Activated CD4-positive, CD25-positive, alpha-beta regulatory T cell treated with anti-CD3 and anti-CD28 coated beads, Interleukin-2, amount 50 U/mL, for 16 hours (primary cell): ENCODE data around the gene APP.
A peak's percentile ranks its signal among the peaks of the same experiment; 100 is the strongest.

Experiments
- DNase-seq: peaks from one replicate; pipeline ENCODE4 v3.0.0-alpha.2; 2020; ENCODE audit warnings: low read depth, low spot score

APP gene

DNA sequence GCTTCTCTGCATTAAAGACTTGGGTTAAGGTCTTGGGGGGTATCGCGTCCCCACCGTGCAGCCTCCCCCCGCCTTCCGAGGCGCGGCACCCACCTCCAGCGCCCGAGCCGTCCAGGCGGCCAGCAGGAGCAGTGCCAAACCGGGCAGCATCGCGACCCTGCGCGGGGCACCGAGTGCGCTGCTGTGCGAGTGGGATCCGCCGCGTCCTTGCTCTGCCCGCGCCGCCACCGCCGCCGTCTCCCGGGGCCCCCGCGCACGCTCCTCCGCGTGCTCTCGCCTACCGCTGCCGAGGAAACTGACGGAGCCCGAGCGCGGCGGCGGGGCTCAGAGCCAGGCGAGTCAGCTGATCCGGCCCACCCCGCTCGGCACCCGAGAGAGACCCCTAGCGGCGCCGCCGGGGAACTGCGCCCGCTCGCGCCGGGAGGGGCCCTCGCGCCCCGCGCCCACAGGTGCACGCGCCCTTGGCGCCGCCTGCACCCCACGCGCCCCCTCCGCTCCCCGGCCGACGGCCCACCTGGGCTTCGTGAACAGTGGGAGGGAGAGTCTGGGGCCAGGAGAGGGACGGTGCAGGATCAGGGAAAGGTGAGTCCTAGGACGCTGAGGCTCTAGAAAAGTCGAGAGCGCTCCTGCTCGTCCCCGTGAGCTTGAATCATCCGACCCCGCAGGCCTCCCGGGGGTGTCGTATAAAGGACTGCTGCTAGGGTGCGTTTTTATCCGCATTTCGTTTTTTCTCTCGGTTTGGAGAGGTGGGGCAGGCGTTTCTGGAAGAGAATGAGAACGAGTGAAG is at the start of gene APP:
APP (minus strand) TSS at position 300 of the 787 bp plus-strand sequence; CDS start at position 150, 150 bp downstream.
- peak; percentile 74 for DNase-seq

- DNase-seq: no peak
Measured at GRCh38 chr21:26212220-26212619, 41.6 kb upstream of the APP start.

- no peak for DNase-seq
Measured at GRCh38 chr21:26210614-26211013, 40.0 kb upstream of the APP start.

DNA sequence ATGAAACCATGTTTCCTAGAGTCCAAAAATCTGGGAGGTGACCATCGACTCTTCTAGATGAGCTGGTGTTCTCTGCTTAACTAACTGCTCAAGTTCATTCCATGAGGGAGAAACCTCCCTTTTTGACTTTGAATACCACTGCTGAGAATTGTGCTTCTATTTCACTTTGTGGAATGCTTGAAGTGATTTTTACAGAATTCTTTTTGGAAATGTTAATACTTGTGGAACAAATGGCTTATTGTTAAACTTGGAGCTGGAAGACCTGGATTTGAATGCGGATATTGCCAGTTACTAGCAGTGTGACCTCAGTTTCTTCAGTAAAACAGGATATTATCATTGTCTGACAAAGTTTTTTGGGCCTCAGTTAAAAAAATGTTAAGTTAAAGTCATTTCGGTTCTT is 36.5 kb upstream of the APP start:
- DNase-seq: no peak

- DNase-seq: no peak
Measured at GRCh38 chr21:26199456-26199855, 28.9 kb upstream of the APP start.

DNA sequence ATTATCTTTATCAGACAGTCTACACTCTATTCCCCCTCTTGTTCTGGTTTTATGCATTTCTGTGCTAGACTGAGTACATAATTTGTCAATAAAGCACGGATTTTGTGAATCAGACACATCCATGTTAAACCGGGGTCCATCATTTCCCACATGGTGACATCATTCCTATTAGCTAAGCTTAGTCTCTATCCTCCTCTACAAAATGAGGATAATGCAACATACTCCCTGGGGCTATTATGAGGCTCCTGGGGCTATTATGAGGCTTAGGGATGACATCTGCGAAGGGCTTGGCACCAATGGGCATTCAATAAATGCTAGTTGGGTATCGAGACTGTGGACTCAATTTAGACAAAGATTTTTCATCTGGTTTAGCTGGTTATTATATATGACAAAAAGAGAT is 25.1 kb upstream of the APP start:
- DNase-seq: no peak

DNA sequence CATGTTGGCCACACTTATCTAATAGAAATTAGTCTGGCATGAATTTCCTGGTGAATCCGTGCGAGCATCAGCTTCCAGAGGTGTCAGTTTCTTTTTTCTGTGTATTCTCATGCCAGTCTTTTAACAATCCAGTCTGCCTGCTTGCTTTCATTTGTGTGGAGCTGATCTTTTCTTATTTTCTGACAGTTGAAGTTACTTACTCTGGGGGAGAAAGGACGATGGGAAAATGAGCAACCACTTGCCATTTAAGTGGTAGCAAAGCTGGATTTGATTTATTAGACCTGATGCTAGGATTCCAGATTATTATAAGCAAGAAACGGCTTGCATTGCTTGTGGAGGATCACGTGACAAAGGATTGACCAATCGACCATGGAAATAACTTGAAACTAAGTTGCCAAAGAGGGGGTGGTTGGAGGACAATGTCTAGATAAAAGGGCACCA is 24.3 kb upstream of the APP start:
- DNase-seq: no peak

DNA sequence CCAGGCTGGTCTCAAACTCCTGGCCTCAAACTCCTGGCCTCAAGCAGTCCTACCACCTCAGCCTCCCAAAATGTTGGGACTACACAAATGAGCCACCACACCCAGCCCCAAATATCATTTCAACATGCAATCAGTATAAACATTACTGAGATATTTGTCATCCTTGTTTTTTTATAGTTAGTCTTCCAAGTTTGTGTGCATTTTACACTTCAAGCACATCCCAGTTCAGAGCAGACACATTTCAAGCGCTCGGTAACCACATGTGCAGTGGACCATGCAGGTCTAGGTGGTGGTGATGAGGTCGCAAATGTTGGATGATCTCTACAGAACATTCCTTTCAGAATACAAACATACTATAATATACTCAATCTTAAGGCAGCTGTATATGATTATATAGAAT is 23.8 kb upstream of the APP start:
- DNase-seq: no peak

- DNase-seq: no peak
Measured at GRCh38 chr21:26191609-26192008, 21.0 kb upstream of the APP start.

- DNase-seq: no peak
Measured at GRCh38 chr21:26188422-26188821, 17.9 kb upstream of the APP start.

DNA sequence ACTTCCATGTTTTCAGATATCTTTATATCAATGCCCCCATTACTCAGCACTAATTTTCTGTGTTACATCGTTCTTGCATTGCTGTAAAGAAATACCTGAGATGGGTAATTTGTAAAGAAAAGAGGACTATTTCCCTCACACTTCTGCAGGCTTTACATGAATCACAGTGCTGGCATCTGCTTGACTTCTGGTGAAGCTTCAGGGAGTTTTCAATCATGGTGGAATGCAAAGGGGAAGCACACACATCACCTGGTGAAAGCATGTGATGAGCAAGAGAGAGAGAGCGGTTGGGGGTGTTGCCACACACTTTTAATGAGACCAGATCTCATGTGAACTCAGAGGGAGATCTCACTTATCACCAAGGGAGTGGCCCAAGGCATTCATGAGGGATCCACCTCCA is 14.9 kb upstream of the APP start:
- no peak for DNase-seq

- DNase-seq: no peak
Measured at GRCh38 chr21:26185021-26185420, 14.5 kb upstream of the APP start.

GRCh38 chr21:26179501-26179900 is 8.9 kb upstream of the APP start:
- no peak for DNase-seq

DNA sequence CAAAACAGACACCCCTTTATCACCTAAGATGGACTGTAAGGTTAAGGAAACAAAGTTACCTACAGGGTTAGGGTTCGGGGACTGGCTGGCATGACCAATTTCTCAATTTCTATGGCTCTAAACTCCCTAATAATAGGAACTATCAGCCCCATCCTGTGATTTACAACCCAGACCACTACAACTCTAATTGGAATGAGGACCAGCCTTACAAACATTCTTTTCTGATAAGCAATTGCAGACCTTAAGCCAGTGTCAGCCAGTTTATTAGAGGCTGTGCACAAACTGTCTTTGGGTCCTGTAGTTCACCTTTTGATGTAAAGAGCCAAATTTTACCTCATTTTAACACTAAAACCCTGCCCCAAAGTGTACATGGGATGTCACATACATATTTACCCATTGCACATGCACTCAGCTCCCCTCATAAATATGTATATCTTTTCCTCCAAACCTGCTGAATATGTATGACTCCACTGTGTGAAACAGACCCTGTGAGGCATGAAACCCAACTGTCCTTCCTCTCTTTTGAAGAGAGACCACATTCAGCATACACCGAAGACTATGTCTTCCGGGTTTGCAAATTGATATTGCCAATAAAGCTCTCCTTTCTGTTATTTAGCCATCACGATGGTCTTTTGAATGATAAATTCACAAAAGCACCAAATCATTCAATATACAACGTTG is 7.3 kb upstream of the APP start:
- no peak for DNase-seq

DNA sequence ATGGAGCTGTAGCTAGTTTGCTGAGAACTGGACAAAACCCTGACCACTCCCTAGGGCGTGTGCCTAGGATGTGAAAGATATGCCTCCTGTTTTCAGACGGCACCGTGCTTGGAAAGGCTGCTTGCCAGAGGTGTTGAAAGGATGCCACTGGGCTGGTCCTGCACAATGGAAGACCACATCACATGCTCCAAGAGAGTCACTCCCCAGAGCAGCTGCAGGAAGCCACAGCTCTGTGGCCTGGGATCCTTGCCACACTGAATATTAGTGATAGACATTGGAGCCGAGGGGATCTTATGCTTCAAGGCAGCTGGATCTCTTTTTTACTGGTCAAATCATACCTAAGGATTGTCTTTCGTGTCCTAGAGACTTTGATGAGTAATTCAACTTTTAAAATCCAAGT is 6.6 kb upstream of the APP start:
- no peak for DNase-seq

DNA sequence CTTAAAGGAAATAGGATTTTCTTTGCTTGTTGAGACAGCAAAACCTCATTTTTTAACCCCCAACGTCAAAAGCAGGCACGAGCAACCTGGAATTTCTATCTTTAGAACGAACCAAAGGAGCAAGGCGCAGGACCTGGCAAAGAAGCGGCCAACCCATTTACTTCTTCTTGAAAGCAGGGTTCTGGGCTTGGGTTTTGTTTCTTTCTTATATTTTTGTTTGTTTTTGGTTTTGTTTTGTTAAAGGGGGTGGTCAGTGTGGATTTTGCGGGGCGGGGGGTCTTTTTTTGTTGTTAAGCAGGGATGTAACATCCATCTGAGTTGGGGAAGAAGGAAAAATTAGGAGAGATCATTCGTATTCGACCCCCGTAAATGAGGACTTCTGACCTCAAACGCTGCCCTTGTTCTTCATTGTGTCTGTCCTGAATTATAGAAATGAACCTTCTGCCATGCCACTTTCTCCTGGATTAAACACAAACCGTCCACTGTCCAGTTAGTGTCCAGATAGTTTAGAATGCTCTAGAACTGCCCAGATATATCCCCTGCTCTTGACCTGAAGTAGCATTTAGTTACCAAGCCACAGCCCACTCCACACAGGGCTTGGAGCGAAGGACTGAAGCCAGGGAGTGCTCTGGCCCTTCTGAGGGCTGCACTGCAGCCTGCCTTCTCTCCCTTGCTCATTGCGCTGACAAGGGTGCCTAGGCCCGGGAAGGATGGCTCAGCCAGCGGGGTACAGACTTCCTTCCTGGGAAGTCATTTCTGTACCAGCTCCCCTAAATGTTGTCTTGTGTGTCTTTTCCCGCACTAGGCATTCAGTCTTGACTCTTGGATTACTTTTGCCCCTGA is 909 bp upstream of the APP start:
- DNase-seq: no peak

GRCh38 chr21:26169611-26170470 is 729 bp downstream of the APP start:
- DNase-seq: no peak

DNA sequence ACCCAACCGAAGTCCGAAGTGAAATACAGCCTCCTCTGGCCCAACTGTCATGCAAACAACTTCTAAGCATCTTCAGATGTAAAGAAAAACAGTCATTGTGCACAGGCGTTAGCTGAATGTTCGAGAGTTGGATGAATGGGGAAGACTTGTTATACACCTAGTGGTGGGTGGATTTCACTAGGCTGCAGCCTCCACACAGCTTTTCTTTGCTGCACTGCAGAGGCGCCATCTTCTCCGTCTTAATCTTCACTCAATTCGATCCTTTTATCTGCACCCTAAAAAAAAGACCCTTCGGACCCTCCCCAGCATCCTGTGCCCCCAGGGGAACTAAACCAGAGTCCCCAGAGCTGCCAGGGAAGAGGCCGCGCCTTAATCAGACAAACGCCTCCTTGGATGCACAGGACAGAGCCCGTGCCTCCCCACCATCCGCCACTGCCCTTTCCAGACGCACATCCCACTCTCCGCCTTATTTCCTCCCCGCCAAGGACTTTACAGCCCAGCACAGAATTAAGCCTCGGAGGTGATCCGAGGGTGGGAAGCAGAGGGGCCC is 1.4 kb downstream of the APP start:
- DNase-seq: no peak

GRCh38 chr21:26168371-26168770 is 2.2 kb downstream of the APP start:
- no peak for DNase-seq

DNA sequence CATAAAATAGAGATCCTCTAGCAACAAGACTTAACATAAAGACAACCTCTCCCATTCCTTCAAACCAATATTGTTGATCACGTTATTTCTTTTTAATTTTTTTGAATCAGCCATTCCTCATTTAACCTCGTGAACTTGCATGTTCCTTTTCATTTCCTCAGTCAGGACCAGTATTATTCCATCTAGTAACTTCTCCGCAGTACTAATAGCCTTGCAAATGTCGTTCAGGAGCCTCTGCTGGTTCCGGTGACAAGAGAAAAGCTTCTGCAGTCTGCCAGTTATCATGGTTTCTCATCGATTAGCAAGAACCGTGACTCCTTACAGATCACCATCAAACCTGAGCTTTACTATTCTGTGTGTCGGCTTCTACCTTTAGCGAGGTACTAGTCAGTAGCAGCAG is 3.0 kb downstream of the APP start:
- no peak for DNase-seq

DNA sequence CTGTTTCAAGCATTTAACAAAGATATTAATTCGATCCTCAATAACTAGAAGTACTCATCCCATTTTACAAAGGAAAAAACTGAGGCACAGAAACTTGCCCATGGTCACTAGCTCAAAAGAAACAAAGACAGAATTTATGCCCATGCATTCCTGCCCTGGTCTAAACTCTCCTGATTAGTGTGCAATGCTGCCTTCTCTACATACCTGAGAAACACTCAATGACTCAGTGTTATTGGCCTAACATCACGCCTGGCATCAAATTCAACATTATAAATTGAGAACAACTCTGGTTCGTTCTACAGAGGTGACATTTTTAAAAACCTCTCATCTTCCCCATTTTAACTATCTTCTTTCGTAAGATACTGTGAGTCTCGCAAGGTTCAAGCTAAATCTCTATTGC is 5.2 kb downstream of the APP start:
- DNase-seq: no peak
